ENCODE results near the gene BARX1.

DNA sequence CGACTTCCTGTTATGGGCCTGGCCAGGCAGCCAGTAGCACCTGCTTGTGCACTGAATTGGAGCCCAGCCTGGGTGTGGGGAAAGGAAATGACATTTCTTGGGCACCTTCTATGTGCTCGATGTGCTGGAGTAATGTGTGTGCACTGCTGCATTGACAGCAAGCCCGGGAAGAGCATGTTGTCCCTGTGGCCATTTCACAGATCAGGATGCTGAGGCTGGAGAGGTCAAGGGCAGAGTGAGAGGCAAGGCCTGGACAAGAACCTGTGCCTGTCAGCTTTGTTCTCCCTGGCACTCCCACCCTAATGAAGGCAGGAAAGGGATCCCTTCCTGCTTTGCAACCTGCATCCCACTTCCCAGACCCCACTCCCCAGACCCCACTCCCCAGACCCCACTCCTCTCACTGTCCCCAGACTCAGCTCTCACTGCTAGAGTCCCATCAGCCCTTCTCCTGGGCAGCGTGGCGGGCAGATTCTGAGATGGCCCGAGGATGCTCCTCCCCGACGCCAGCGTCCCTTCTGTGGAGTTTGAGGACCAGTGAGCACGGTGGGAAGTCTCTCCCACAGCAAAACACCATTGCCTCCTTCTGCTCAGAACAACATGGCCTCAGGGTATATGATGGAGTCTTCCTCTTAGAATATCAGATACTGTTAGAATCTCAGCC, 49.6 kb downstream of the BARX1 start:
- TF ChIP-seq, protein P1, sequence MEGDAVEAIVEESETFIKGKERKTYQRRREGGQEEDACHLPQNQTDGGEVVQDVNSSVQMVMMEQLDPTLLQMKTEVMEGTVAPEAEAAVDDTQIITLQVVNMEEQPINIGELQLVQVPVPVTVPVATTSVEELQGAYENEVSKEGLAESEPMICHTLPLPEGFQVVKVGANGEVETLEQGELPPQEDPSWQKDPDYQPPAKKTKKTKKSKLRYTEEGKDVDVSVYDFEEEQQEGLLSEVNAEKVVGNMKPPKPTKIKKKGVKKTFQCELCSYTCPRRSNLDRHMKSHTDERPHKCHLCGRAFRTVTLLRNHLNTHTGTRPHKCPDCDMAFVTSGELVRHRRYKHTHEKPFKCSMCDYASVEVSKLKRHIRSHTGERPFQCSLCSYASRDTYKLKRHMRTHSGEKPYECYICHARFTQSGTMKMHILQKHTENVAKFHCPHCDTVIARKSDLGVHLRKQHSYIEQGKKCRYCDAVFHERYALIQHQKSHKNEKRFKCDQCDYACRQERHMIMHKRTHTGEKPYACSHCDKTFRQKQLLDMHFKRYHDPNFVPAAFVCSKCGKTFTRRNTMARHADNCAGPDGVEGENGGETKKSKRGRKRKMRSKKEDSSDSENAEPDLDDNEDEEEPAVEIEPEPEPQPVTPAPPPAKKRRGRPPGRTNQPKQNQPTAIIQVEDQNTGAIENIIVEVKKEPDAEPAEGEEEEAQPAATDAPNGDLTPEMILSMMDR (IDR thresholded peaks at IDR 0.05), result no peak
- TF ChIP-seq HMGXB4 (CRISPR knock-in tag; IDR thresholded peaks at IDR 0.05), result no peak

All from WTC11 (cell line).